Ishikawa (cell line): ENCODE results near the gene MYRIP.

Experiments
- EP300 ChIP-seq: IDR thresholded peaks from 2 replicates; pipeline ENCODE4 v1.6.1; 2012; ENCODE audit warnings: borderline replicate concordance
- FOXM1 ChIP-seq: IDR thresholded peaks from 2 replicates; pipeline ENCODE4 v1.6.1; 2012; ENCODE audit warnings: low read depth, borderline replicate concordance
- MAX ChIP-seq: IDR thresholded peaks from 2 replicates; pipeline ENCODE4 v1.6.1; 2012
- RAD21 ChIP-seq: IDR thresholded peaks from 2 replicates; pipeline ENCODE4 v1.6.1; 2012; ENCODE audit warnings: low read depth
- TAF1 ChIP-seq: IDR thresholded peaks from 2 replicates; pipeline ENCODE4 v1.6.1; 2012; ENCODE audit warnings: low read depth, mild to moderate bottlenecking
- TCF12 ChIP-seq: IDR thresholded peaks from 2 replicates; pipeline ENCODE4 v1.6.1; 2012; ENCODE audit warnings: low read depth
- TEAD4 ChIP-seq: IDR thresholded peaks from 2 replicates; pipeline ENCODE4 v1.6.1; 2012
- ZBTB7A ChIP-seq: IDR thresholded peaks from 2 replicates; pipeline ENCODE4 v1.6.1; 2012; ENCODE audit warnings: low read depth

- no peak for TF ChIP-seq TCF12
- no peak for TF ChIP-seq TEAD4
- no peak for TF ChIP-seq TAF1
- TF ChIP-seq FOXM1, result no peak
- TF ChIP-seq RAD21, result no peak
- TF ChIP-seq ZBTB7A, result no peak
- TF ChIP-seq EP300, result no peak
- no peak for TF ChIP-seq MAX
These were observed 118.1 kb downstream of the MYRIP start for GRCh38 chr3:39927479-39927878.
